ENCODE measurements around the gene UHRF1.

DNA sequence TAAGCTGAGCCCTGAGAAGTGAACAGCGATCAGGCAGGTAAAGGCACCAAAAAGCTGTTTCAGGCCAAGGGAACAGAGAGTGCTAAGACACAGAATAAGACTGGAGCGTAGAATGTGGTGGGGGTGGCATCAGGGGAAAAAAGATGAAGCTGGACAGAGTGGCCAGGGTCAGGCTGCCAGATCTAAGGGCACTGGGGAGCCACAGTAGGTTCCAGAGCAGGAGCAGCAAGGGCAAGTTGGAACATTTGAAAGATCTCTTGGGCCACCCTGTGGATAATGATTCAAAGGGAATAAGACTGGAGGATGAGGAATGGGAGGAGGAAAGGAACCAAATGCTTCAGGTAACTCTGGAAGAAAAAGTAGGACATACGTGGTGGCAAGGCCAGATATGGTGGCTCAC lies 35.4 kb upstream of the UHRF1 start:
- TF ChIP-seq, protein P1, sequence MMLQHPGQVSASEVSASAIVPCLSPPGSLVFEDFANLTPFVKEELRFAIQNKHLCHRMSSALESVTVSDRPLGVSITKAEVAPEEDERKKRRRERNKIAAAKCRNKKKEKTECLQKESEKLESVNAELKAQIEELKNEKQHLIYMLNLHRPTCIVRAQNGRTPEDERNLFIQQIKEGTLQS (IDR thresholded peaks at IDR 0.05): no peak
- TF ChIP-seq, protein P2, sequence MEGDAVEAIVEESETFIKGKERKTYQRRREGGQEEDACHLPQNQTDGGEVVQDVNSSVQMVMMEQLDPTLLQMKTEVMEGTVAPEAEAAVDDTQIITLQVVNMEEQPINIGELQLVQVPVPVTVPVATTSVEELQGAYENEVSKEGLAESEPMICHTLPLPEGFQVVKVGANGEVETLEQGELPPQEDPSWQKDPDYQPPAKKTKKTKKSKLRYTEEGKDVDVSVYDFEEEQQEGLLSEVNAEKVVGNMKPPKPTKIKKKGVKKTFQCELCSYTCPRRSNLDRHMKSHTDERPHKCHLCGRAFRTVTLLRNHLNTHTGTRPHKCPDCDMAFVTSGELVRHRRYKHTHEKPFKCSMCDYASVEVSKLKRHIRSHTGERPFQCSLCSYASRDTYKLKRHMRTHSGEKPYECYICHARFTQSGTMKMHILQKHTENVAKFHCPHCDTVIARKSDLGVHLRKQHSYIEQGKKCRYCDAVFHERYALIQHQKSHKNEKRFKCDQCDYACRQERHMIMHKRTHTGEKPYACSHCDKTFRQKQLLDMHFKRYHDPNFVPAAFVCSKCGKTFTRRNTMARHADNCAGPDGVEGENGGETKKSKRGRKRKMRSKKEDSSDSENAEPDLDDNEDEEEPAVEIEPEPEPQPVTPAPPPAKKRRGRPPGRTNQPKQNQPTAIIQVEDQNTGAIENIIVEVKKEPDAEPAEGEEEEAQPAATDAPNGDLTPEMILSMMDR (IDR thresholded peaks at IDR 0.05; ENCODE audit: low read depth, low read length, missing input control): no peak
- TF ChIP-seq, protein P3, sequence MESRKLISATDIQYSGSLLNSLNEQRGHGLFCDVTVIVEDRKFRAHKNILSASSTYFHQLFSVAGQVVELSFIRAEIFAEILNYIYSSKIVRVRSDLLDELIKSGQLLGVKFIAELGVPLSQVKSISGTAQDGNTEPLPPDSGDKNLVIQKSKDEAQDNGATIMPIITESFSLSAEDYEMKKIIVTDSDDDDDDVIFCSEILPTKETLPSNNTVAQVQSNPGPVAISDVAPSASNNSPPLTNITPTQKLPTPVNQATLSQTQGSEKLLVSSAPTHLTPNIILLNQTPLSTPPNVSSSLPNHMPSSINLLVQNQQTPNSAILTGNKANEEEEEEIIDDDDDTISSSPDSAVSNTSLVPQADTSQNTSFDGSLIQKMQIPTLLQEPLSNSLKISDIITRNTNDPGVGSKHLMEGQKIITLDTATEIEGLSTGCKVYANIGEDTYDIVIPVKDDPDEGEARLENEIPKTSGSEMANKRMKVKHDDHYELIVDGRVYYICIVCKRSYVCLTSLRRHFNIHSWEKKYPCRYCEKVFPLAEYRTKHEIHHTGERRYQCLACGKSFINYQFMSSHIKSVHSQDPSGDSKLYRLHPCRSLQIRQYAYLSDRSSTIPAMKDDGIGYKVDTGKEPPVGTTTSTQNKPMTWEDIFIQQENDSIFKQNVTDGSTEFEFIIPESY (IDR thresholded peaks at IDR 0.05): no peak
- TF ChIP-seq, protein P4, sequence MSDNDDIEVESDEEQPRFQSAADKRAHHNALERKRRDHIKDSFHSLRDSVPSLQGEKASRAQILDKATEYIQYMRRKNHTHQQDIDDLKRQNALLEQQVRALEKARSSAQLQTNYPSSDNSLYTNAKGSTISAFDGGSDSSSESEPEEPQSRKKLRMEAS (IDR thresholded peaks at IDR 0.05): no peak
- no peak for TF ChIP-seq JUND (IDR thresholded peaks at IDR 0.05)
- TF ChIP-seq, protein P5, sequence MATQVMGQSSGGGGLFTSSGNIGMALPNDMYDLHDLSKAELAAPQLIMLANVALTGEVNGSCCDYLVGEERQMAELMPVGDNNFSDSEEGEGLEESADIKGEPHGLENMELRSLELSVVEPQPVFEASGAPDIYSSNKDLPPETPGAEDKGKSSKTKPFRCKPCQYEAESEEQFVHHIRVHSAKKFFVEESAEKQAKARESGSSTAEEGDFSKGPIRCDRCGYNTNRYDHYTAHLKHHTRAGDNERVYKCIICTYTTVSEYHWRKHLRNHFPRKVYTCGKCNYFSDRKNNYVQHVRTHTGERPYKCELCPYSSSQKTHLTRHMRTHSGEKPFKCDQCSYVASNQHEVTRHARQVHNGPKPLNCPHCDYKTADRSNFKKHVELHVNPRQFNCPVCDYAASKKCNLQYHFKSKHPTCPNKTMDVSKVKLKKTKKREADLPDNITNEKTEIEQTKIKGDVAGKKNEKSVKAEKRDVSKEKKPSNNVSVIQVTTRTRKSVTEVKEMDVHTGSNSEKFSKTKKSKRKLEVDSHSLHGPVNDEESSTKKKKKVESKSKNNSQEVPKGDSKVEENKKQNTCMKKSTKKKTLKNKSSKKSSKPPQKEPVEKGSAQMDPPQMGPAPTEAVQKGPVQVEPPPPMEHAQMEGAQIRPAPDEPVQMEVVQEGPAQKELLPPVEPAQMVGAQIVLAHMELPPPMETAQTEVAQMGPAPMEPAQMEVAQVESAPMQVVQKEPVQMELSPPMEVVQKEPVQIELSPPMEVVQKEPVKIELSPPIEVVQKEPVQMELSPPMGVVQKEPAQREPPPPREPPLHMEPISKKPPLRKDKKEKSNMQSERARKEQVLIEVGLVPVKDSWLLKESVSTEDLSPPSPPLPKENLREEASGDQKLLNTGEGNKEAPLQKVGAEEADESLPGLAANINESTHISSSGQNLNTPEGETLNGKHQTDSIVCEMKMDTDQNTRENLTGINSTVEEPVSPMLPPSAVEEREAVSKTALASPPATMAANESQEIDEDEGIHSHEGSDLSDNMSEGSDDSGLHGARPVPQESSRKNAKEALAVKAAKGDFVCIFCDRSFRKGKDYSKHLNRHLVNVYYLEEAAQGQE (IDR thresholded peaks at IDR 0.05): no peak
- no peak for TF ChIP-seq SP1 (IDR thresholded peaks at IDR 0.05)
- TF ChIP-seq TAF1 (conservative IDR thresholded peaks at IDR 0.05): no peak
- no peak for TF ChIP-seq RAD21 (IDR thresholded peaks at IDR 0.05)
